GM18520 (cell line): ENCODE data around the gene TBC1D19.
"Not testable (repeated sequence)": the region's sequence is repeated elsewhere in the genome, so short reads cannot be mapped to it uniquely, and the experiment has no call there.

Source experiments
- ATAC-seq: cut with Tn5 transposase; IDR thresholded peaks from one replicate; pipeline ENCODE4 v1.9.1; 2021; ENCODE audit not compliant: unreplicated experiment

The TBC1D19 gene, protein sequence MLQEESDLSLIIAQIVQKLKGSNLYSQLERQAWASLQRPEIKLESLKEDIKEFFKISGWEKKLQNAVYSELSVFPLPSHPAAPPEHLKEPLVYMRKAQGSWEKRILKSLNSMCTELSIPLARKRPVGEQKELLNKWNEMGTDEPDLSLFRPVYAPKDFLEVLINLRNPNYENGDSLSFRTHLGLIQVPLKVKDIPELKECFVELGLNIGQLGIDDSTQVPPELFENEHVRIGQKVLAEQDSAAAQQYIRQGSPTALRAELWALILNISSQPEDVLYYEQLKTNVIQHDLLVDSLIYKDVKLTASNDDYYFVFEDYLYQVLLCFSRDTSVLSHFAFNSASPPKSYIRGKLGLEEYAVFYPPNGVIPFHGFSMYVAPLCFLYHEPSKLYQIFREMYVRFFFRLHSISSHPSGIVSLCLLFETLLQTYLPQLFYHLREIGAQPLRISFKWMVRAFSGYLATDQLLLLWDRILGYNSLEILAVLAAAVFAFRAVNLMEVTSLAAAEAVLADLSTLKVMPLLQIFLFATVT

DNA sequence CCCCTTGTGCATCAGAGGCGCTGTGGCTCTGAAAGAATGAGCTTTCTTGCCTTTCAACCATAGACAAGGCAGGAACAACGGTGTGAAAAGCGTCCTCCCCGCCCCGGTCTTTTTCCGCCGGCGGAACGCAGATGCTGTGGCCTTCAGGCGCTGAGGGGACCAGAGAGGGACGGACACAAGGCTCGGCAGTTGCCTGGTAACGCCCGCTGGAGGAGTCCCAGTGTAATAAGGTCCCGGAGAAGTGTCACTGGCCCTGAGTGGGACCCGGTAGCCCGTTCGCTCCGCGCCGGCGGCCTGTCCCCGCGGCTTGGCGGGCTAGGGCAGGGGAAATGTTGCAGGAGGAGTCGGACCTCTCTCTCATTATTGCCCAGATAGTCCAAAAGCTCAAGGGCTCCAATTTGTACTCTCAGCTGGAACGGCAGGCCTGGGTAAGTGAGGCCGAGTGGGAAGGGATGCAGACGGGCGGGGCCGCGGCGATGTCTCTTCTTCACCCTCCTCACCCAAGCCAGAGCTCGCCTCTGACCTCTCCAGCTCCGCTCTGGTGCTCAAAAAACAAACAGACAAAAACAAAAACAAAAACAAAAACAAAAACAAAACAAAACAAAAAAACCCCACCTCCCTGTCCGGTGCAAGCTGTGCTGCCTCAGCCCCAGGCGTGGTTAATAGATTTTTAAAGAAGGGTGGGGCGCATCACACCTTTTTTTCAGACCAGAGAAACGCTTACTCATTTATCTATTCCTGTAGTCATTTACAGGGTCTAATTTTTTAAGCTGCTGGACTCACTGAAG lies at the start of gene TBC1D19:
TBC1D19 (plus strand) TSS at position 220 of the 788 bp plus-strand sequence; CDS start at position 330, 110 bp downstream.
- peak; percentile 100 for ATAC-seq

GRCh38 chr4:26542991-26543390 lies 40.9 kb upstream of the TBC1D19 start:
- no peak for ATAC-seq

DNA sequence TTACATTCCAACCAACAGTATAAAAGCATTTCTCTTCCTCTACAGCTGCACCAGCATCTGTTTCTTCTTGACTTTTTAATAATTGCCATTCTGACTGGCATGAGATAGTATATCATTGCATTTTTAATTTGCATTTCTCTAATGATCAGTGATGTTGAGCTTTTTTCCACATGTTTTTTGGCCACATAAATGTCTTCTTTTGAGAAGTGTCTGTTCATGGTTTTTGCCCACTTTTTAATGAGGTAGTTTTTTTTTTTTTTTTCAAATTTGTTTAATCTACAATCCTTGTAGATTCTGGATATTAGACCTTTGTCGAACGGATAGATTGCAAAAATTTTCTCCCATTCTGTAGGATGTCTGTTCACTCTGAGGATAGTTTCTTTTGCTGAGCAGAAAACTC lies 39.5 kb upstream of the TBC1D19 start:
- no peak for ATAC-seq

GRCh38 chr4:26548379-26548778 lies 35.5 kb upstream of the TBC1D19 start:
- ATAC-seq: not testable (repeated sequence)

GRCh38 chr4:26557164-26557563 lies 26.7 kb upstream of the TBC1D19 start:
- no peak for ATAC-seq

GRCh38 chr4:26558166-26558895 lies 25.6 kb upstream of the TBC1D19 start:
- ATAC-seq: no peak

GRCh38 chr4:26566133-26566532 lies 17.8 kb upstream of the TBC1D19 start:
- no peak for ATAC-seq

DNA sequence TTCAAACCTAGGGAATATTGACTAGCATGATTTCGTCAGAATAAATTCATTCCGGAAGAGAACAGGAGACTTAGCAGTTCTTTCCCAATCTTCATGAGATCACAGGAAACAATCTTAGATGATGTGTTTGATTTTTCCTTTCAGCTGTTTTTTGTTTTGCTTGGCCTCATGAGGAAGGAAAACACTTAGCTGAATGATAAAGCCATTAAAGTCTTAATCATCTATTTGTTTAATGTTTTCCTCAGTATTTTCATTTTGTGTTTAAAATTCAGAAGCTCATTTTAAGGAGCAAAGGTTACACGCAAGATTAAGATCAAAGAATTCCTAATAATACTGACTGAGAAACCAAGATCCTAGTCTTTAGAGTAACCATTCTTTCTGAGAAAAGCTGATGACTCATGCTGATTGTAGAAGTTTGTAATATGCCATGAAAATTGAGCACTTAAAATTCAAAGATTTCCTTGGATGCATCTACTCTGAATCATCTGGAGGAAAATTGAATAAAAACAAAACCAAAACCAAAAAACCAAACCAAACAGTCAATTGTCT lies 15.4 kb upstream of the TBC1D19 start:
- no peak for ATAC-seq

DNA sequence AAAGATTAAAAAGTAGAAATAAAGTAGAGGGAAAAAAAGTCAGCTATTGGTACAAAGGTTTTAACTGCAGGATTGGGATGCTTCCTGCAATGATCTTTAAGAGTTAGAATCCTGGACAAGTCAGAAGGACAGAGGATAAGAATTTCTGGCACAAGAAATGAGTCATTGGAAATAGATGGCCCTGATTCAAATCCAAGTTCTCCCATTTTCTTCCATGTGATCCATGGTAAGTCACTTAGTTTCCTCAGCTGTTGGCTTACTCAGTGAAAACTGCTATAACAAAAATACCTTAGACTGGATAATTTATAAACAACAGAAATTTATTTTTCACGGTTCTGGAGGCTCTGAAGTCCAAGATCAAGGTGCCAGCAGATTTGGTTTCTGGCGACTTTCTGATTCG lies 13.3 kb upstream of the TBC1D19 start:
- no peak for ATAC-seq

DNA sequence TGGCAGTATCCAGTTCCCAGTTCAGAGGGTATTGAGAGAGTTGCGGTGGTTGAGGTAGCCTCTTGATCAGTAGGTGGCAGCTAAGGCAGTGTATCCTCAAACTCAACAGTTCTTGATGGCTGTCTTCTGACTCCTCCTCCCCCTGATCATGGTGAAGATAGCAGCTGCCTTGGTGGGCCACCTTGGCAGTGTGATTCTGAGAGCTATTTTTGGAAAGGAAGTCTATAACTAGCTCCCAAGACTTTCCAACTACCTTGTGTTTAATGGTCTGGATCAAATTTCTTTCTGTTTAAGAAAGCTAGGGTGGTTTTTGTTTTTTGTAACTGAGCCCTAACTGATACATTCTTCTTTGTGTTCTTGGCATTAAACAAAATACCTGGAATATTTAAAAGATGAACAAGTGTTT lies 10.5 kb upstream of the TBC1D19 start:
- no peak for ATAC-seq

GRCh38 chr4:26574563-26574962 lies 9.3 kb upstream of the TBC1D19 start:
- no peak for ATAC-seq

DNA sequence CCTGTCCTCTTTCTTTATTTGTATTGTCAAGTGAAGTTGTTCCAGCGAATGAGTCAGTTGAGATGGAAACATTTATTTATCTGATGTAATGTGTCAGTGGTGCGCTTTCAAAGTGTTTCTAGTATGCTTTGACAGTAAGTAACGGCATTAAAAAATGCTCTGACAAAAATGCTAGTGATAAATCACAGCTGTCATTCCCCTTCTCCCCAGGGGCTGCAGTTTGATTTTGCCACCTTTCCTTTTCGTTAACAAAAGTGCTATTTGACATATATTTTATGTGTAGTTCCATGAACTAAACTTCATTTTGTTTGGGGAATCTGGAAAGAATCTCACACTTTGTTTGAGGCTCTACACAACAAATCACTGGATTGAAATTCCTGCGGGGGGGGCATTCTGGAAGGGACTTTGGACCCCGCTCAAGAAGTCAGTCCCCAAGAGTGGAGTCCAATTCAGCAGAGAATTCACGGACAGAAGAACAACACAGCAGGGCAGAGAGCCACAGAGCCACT lies 7.6 kb upstream of the TBC1D19 start:
- no peak for ATAC-seq

GRCh38 chr4:26577066-26577465 lies 6.8 kb upstream of the TBC1D19 start:
- ATAC-seq: no peak

- ATAC-seq: no peak
Observed at GRCh38 chr4:26579169-26579568, 4.7 kb upstream of the TBC1D19 start.

DNA sequence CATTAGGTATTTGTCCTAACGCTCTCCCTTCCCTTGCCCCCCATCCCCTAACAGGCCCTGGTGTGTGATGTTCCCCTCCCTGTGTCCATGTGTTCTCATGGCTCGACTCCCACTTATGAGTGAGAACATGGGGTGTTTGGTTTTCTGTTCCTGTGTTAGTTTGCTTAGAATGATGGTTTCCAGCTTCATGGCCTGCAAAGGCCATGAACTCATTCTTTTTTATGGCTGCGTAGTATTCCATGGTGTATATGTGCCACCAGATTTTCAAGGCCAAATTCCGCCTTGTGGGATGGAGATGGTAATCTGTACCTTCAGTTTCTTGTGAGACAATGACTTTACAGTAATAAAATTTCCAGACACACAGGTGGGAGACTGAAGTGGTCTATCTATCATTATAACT lies 2.5 kb upstream of the TBC1D19 start:
- ATAC-seq: not testable (repeated sequence)

GRCh38 chr4:26583538-26583864 lies 383 bp upstream of the TBC1D19 start:
- ATAC-seq: peak; percentile 34

- ATAC-seq: no peak
Observed at GRCh38 chr4:26584725-26585124, 841 bp downstream of the TBC1D19 start.

DNA sequence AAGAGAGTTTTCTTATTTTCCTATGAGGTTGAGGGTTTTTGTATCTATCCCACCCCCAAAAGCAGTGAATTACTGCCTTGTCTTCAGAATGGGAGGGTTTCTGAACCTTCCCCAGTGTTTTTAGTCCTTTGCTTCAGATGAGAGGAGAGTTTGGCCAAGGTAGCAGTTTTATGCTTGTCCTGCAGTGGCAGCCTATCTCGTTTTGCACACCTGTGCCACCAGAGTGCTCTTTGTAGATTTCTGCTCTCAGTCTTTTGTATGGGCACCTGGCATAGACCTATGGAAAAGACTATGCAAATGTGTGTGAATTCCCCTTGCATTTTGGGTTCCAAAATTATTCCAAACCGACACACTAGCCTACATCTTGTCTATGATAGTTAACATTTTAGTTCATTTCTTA lies 5.8 kb downstream of the TBC1D19 start:
- no peak for ATAC-seq

GRCh38 chr4:26590639-26591038 lies 6.8 kb downstream of the TBC1D19 start:
- no peak for ATAC-seq

DNA sequence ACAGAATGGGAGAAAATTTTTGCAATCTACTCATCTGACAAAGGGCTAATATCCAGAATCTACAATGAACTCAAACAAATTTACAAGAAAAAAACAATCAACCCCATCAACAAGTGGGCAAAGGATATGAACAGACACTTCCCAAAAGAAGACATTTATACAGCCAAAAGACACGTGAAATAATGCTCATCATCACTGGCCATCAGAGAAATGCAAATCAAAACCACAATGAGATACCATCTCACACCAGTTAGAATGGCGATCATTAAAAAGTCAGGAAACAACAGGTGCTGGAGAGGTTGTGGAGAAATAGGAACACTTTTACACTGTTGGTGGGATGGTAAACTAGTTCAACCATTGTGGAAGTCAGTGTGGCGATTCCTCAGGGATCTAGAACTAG lies 9.7 kb downstream of the TBC1D19 start:
- ATAC-seq: not testable (repeated sequence)

DNA sequence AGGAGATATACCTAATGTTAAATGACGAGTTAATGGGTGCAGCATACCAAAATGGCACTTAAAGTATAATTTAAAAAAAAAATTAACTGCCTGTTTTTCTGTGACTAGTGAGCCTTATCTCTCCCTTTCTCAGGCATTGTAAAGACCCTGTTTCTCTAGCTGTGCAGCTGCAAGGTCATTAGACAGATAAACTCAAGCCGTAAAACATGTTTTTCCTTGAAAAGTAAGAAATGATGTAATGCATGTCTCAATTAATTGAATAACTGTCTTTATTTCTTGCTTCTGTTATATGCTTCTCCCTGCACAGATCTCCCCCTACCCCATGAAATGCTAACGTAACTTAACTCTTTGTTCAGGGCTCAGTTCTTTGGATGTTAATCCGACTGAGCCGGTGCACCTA lies 10.5 kb downstream of the TBC1D19 start:
- ATAC-seq: no peak
